HK-2 (cell line): Measurements from ENCODE around the gene GALNT14.
A peak's percentile ranks its signal among the peaks of the same experiment; 100 is the strongest.

Experiments used
- DNase-seq: peaks from one replicate; pipeline ENCODE4 v3.0.0-alpha.2; 2018; ENCODE audit not compliant: unreplicated experiment

GALNT14 gene

DNA sequence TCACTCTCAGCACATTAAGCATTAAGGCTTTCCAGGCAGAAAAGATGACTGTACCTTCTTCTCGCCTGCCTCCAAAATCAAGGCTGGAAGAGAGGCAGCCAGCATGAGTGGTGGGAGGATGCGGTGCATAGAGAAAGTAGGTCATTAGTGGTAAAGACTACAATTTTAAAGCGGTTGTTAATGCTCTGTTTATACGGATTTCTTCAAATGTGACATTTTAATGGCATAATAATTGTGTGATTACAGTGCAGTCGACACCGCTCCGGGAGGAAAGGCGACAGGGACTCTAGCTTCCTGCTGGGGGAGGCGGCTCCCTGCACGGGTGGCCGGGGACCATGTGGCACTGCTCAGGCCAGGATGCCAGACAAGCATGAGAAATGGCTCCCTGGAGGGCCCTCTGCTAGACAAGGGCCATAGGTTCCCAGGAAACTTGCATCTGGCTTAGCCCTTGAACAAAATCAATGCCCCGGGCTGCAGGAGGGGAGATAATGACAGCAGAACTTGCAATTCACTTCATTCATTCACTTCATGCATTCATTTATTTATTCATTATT, 129.6 kb downstream of the GALNT14 start:
- DNase-seq, result no peak

DNA sequence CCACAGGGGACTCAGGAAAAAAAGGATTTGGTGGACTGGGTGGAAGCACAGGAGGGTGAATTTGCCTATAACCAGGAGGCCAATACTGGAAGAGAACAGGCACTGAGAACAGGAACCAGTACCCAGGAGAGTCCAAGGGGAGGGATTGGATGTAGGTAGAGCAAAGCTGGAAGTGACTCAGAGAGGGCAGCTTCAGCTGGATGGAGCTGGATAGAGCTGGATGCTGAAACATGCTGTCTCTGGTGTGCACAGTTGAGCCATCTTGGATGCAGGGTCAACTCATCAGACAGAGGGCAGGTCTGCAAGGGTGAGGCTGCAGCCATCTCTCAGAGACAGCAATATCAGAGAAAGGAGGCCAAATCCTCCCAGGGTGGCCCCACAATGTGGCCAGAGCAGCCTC, 134.0 kb downstream of the GALNT14 start:
- no peak for DNase-seq

DNA sequence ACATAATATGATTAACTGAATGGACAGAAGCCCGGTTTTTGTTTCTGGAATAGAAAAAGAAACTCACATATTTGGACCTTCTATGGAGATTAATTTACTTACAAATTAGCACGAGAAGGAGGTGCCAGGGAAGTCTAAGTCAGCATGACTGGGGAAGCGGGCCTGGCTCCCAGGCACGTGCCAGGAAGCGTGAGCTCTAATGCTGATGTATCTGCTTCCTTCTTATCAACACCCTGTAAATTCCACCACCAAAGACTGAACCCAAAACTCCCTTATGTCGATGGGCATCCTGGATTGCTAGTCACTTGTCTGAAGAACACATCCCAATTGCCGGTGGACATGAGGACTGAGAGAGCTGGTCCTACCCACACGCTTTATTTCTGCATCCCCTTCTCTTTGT, 134.5 kb downstream of the GALNT14 start:
- DNase-seq, result no peak

DNA sequence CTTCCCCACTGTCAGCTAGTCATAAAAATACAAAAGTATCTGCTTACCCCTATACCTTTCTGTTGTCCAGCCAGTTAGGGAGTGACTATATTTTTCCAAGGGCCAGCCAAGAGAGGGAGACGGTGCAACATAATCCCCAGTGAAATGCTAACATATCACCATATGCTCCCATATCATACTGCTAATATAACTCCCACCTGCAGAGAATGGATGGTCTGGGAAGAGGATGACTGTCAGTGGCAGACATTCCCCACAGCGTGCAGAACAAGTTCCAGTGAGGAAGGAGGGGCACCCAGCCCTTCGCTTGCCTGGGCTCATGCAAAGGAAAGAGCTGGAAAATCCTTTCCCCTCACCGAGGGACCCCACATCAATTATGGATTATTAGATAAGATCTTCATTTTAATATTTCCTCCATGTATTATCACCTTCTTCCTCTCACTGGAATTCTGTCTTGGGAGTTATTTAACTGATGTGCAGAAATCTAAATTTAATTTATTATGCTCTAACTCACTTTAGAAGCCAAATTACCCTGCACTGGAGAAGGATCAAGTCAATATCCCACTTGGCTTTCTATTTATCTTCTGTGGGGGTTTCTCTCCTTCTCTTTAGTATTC, 135.6 kb downstream of the GALNT14 start:
- DNase-seq, result no peak

DNA sequence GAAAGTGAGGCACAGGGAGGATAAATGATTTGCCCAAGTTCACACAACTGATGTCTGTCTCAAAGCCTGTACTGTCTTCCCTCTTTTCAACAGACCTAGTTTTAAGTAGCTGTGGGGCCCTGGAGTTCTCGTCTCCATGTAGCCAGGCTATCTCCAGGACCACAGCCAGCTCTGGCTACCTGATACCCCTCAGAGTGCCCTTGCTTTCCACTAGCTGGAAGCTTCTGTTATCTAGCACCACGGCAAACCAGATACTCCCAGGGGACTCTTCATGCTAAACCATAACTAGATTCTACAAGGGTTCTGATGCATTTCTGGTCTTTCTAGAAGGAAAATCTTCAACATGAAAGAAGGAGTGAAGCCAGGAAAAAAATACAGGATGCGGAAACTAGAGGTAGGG, 137.3 kb downstream of the GALNT14 start:
- no peak for DNase-seq

DNA sequence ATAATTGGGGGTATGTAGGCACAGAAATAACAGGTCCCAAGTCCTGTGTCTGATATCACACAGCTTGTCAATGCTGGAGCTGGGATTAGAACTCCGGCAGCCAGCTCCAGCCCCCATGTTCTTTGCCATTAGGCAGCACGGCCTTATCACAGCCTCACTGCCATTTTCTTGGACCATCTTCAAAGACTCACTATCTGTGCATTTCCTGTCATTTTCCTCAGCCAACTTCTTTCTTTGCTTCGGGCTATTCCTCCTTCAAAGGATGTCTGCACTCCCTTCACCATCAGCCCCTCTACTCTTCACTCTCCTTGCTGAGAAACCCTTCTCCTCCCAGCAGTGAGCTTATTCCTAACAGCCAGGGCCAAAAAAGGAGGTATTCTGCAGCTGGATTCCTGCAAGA, 139.6 kb downstream of the GALNT14 start:
- no peak for DNase-seq

DNA sequence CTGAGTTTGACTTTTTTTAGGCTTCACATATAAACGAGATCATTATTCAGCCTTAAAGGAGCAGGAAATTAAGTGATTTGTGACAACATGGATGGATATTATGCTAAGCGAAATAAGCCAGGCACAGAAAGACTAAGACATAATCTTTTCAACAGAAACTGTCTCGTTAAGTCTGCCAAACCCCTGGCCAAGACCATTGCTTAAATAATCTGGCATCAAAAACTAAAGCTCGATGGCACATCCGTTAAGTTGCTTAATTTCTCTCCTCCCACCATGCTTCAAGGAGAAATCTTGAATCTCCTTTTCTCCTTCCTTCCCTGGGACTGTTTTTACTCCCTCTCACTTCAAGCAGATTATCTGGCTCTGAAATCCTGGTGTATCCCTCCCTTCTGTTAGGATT, 140.3 kb downstream of the GALNT14 start:
- DNase-seq, result no peak

DNA sequence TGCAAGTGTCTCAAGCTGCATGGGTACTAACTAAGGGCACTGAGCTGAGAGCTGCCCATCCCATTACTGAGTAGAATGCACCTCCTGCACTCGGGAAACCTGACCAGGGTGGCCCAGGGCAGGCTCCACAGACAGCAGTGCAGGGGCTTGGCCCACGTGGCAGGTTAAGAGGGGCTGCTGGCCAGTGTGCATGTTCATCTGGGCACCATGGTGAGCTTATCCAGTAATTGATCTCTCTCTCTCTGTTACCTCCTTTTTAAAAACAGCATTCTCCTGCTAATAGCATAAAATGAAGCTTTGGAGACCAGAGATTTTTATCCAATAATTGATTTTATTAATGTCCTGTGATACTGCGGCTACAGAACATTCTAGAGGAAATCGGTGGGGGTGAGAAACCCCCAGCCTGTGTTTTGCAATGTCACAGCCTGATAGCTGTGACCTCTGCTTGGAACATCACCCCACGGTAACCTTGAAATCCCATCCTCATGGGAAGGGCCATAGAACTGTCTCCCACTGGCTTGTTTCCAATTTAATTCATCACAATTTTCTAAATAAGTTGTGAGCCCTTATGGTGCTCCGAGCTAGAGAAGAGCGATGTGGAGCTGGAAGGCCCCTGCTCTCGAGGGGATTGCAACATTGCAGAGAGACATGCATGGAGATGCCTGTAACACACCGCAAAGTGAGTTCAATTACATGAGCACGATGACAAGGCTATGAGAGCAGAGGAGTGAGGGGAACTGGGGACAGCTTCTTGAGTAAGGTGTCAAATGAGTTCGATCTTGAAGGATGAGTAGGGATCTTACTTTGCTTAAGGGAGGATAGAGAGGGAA, 143.8 kb downstream of the GALNT14 start:
- no peak for DNase-seq

DNA sequence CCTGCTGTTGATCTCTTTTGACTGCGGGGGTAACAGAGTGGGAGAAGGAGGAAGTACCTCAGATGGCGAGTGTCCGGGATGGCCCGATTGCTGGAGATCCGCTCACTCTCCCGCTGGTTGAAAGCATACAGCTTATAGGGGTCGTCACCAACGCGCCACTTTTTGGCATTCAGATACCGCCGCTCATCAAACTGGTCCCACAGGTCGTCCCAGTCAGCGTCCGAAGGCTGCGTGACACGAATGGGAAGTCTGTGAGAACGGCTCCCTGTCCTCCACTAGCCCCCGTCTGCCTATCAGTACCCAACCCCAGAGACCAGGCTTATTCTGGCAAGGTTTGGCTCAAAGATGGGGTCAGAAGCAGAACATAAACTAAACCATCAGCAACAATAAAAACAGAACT, 145.5 kb downstream of the GALNT14 start:
- no peak for DNase-seq

DNA sequence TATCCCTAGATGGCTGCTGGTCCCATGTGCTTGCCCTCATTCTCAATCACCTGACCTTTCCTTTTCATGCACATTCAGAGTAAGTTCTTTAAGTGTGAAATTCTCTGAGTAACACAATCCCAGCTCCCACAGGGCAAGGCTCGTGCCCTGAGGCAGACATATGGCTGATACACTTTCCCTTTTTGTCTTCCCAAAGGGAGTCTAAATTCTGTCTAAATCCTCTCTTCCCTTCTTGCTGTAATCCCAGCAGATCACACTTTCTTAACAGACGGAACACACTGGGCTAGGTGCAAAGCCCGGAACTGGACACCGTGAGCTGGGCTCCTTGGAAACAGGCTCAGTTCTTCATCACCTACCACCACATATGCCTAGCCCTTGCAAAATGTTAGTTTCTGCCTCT, 147.6 kb downstream of the GALNT14 start:
- DNase-seq, result no peak

DNA sequence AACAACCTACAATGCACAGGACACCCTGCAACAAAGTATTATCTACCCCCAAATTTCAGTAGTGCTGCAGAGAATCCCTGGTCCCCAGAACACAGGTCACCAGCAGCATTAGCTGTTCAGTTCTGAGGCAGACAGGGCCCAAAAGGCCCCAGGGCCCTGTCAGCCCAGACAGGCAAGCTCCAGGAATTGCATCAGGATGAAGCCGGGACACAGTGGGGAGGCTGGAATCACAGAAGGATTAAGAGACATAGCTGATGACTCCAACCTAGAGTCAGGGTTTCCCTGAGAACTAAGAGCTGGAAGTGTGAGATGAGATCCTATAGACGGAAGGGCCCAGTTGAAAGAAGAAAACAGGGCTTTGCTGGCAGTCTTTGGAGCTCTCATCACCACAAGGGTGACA, 148.1 kb downstream of the GALNT14 start:
- DNase-seq, result no peak

DNA sequence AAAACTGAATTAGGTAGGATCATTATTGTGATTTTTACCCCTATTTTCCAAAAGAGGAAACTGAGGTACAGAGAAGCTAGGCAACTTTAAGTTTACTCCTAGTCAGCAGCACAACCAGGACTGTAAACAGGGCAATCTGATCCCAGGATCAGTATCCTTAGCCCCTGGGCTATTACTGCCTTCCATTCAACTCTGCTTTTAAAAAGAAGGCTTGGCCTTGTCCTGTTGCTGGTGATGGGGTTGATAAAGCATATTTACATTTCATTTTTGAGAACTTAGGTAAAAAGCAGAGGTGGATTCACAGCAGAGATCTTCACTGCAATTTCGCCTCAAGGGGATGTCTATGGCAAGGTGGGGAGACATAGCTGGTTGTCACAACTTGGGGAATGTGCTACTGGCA, 148.5 kb downstream of the GALNT14 start:
- DNase-seq, result no peak

DNA sequence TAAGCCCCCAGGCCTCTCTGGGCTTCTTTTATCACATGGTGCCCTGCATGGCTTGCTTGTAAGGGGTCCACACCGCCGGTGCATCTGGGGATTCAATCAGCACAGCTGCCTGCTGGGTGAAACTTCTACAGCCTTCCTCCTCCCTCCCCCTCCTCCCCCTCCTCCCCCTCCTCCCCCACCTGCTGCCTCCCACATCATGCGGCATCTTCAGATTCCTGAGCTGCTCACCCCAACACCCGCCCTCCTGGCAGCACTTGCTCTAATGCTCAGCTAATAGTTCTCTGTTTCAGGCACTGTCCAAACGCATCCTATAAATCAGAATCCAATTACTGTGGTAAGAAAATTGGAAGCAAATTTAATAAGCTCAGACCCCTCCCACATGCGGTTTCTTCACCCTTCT, 150.7 kb downstream of the GALNT14 start:
- DNase-seq, result no peak

DNA sequence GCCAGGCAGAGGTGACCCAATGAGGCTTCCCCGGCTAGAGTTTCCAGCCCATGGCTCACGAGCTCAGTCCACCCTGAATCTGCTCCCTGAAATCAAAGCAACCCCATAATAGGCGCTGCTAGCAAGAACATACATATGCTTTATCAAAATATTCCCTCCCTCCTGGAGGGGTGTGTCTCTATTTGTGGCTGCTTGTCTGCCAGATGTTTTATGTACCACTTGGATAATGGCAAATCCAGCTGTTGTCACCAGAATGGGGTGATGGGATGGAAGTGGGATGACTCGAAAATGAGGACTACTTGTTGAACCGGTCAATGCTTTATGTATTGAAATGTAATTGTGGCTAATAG, 152.0 kb downstream of the GALNT14 start:
- no peak for DNase-seq

DNA sequence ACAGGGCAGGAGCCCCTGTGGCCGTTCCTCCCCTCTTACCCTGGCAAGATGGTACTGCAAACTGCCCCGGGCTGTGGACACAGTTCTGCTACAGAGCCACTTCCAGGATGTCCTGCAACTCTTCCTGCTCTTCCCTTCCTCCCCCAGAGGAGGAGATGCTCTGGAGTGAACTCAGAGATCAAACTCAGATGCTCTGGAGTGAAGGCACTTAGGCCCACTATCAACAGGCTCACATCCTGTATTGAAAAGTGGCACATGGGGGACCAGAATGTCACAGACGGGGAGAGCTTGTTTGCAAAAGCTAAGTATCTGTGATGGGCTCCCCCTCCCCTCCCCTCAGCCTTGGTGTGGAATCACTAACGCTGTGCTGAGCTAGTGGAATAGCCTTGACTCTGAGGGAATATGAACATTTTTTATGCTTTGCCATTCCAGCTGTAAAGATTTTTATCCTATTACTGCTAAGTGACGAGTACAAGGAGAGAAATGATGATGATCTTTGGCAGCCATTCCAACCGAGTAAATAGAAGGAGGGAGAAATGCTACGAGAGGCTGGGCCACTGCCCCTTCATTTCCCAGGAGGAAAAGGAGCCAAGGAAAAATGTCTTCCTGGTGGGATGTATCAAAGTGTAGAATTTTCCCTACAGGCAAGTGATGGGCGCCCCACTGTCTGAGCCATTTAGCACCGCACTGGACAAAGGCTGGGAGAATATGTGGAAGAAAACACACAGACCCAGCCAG, 152.6 kb downstream of the GALNT14 start:
- no peak for DNase-seq

DNA sequence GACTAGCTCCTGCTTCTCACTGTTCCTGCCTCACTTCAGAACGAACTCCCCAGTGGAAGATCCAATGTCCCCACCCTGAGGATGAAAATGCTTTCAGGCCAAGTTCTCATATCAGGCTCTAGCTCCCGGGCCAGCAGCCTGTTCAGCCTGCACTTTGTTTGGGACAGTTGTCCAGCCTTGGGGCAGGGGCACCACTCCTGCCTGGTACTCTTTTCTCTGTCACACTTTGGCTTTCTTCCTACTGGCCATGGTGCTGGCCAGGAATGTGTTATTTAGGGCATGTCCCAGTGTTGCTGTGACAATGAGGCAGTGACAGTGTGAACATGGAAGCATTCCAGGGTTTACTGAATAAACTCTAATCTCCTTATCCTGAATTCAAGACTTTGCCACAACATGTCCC, 154.1 kb downstream of the GALNT14 start:
- no peak for DNase-seq

DNA sequence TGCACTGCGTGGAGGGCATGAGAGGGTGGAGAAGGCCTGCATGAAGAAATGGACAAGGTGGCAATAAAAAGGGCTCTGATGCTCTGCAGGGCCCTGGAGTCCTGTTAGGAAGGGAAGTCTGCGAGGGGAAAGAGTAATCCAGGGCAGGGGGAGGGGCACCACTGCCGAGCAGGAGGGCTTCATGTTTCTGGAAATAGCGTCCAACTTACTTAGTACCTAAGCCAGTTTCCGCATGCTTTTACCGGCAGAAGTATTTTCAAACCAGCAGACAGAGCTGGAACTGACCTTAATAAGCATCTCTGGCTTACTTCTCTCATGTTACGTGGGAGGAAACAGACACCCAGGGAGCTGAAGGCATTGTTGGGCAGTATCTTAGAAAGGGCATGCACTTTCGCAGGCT, 156.7 kb downstream of the GALNT14 start:
- DNase-seq, result no peak

DNA sequence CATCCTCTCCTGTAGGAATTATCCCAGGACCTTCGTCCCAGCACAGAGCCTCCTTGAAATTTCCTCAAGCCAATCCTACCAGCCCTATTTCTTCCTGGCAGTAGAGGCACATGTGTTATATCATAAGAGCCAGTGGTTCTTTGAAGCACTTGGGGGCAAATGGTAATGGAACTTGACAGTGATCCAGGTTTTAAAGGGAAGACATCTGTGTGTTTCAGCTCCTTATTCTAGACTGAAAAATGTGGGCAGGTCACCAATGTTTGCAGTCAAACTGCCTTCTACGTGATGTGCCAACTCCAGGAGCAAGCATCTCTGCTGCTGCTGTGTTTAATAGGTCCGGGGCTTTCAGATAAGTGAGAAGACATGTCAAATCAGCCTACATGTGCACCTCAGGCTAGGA, 157.1 kb downstream of the GALNT14 start:
- no peak for DNase-seq

DNA sequence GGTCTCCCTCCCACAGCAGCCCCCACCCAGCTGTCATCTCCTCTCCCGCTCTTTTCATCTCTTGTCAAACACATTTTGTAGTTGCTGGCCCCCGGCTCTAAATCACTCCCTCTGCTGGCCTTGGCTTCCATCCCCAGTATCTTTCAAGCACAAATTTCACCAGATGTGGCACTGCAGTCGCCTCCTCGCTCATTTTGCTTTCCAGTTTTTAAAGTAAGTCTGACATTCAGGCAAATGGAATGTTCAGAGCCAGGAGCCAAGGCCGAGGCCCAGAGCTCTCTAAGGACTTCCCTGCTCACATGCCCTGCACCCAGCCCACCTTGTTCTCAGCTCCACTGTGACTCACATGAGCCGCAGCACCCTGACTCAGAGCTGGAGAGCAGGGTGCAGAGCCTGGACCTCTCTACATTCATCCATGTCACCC, 158.4 kb downstream of the GALNT14 start:
- peak; percentile 90 for DNase-seq

DNA sequence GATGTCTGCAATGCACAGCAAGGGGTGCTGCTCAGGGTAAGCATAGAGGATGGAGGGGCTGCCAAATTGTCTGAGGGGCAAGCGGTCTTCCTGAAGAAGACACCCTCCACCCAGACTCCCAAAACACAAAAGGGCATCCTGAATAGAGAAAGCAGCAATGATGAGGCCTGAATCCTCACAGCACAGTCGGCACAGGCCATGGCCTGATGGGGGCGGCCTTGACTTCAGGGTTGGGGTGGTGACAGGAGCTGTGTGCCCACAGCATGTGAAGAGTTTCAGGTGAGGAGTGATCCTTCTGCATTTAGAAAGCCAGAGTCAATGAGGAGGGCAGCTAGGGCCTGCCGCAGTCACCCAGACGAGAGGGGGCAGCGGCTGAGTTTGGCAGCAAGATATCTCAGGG, 159.4 kb downstream of the GALNT14 start:
- DNase-seq, result no peak

DNA sequence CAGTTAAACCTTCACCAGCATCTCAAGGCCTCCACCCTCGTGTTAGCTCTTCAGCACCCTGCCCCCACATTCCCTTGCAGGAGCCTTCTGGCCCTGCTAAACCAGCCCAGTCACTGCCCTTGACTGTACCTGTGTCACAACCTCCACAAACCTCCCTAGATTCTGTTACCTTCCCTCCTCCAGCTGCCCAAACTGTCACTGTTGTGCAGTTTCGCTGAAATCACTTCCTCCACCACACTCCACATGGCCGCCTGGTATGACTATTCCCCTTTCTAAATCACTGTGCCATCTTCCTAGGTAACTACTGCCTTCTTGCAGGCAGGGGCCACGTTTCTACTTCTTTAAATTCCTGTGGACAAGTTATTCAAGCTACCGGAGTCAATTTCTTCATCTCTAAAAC, 160.2 kb downstream of the GALNT14 start:
- no peak for DNase-seq

DNA sequence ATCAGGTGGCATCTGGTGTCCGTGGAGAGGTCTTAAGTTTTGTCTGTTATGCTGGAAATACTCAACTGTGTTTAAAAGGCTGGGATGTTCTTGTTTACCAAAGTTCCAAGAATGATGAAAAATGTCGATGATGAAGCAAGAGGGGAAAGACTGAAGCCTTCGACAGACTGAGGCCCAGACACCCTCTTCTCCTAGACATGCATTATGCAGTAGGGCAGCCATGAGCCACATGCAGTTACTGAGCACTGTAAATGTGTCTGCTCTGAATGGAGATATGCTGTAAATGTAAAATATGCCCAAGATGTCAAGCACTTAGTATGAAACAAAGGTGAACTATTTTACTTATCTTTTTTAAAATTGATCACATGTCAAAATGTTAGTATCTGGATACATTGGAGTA, 163.1 kb downstream of the GALNT14 start:
- DNase-seq, result no peak

DNA sequence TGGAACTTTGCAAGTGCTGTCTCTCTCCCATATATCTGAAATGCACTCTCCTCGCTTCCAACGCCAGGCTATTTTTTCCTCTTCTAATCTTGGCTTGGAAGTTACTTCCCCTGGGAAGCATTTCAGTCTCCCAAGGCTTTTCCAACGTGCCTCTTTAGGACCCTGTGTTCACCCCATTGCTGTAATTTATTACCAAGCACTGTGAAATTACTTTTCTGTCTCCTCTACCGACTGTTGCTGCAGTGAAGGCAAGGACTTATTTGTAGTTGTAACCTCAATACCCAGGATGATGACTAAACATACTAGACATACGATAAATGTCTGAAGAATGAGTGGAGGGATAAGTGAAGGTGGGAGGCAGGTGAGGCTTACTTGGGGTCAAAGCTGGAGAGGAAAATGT, 163.7 kb downstream of the GALNT14 start:
- no peak for DNase-seq
